Stomach (tissue), 9 donors: Measurements from ENCODE around the gene ACO2. TPM values are rescaled to one million over a fixed set of nuclear protein-coding genes. Genes with fewer than 3 reads are reported as not detected.

Experiments used
- DNase-seq, 2 donors: peaks; one replicate each; pipeline versions ENCODE4 v3.0.0 to v3.0.0-alpha.2; 2013 to 2019
- H3K27ac ChIP-seq, 5 donors: fragments of 200-600 bp in 4 of 5; sonication (generic) in 4 of 5; one replicate each; pipeline ENCODE4 v1.5.1; 2013 to 2019; ENCODE audit warnings: mild to moderate bottlenecking in 1 of 5, moderate library complexity in 1 of 5
- H3K27me3 ChIP-seq, 3 donors: fragments of 200-600 bp; sonication (generic); one replicate each; pipeline ENCODE4 v1.5.1; 2017 to 2019; ENCODE audit warnings: mixed run types in 1 of 3
- H3K36me3 ChIP-seq, 4 donors: fragments of 200-600 bp; sonication (generic); 1 replicate in 3 of 4; 2 replicates in 1 of 4; pipeline ENCODE4 v1.5.1; 2016 to 2019
- H3K4me1 ChIP-seq, 4 donors: fragments of 200-600 bp; sonication (generic); one replicate each; pipeline ENCODE4 v1.5.1; 2016 to 2019
- H3K4me3 ChIP-seq, 4 donors: fragments of 200-600 bp; sonication (generic) in 3 of 4; one replicate each; pipeline ENCODE4 v1.5.1; 2016 to 2019; ENCODE audit warnings: mild to moderate bottlenecking in 1 of 4
- H3K9me3 ChIP-seq, 4 donors: fragments of 200-600 bp; sonication (generic); one replicate each; pipeline ENCODE4 v1.5.1; 2016 to 2019
- CTCF ChIP-seq, 7 experiments: fragments of 450-650 bp in 4 of 7; fragments of 200-600 bp in 3 of 7; sonication (generic) in 3 of 7; IDR thresholded peaks; one replicate each; pipeline ENCODE4 v1.5.1; 2016 to 2019; ENCODE audit warnings: antibody characterized with exemption in 7 of 7, control low read depth in 2 of 7, mild to moderate bottlenecking in 1 of 7
- EP300 ChIP-seq: sonication (generic); formaldehyde crosslinking; IDR thresholded peaks from one replicate; pipeline ENCODE4 v1.6.1; 2017; ENCODE audit warnings: antibody characterized with exemption
- POLR2A ChIP-seq, 4 donors: fragments of 450-650 bp; IDR thresholded peaks; one replicate each; pipeline ENCODE4 v1.6.1; 2016; ENCODE audit warnings: antibody characterized with exemption in 4 of 4, control low read depth in 2 of 4, mild to moderate bottlenecking in 1 of 4, moderate library complexity in 1 of 4
- POLR2AphosphoS5 ChIP-seq, 3 donors: sonication (generic); formaldehyde crosslinking; IDR thresholded peaks; one replicate each; pipeline ENCODE4 v1.6.1; 2016; ENCODE audit warnings: antibody characterized with exemption in 3 of 3
- WGBS, 5 donors: extraction: QIAGEN DNeasy Blood & Tissue Kit in 3 of 5; methylation state at CpG; one replicate each; pipeline versions ENCODE4 v1.1.5 to v1.1.7; 2013 to 2018; 5-methylcytosine and 5-hydroxymethylcytosine counted together
- intact Hi-C: fragments of 100-400 bp; cut with DNase I; formaldehyde crosslinking; loops from one replicate; pipeline ENCODE4 v1.15.1; 2023; ENCODE audit warnings: low total_unique reads
- polyA plus RNA-seq, 3 donors: library from polyadenylated mRNA; stranded (reverse); fragments of 200-250 nt; gene quantifications; one replicate each; pipeline ENCODE4 v1.2.3, GENCODE V29; 2013
- total RNA-seq, 5 donors: library from RNA; depleted of rRNA; stranded (reverse); fragments of >200 nt; gene quantifications; one replicate each; pipeline versions ENCODE4 v1.1.0 to v1.2.3, GENCODE V29; 2014 to 2016
- donor health status: healthy with polysubstance abuse.
- donor health status: Bipolar disorder and iron deficiency.
- donor health status: healthy.

Gene ACO2
- total and polyA plus RNA-seq, 8 donors, result 46.6 to 238 (median 90.1) TPM

- Histone ChIP-seq H3K27me3 (no peaks in the 10 kb centered on the region), H3K4me3 (no peak overlapping the region), H3K4me1 (peaks cover 11 to 58% (median 25%) of the 10 kb centered on the region in 4 donors), H3K9me3 (no peaks in the 10 kb centered on the region), H3K27ac (peak overlapping the region in 4 of 5 donors; percentile 6 to 62 (median 33)), H3K36me3 (peaks cover 7 to 68% (median 50%) of the 10 kb centered on the region in 4 donors)
- 76 to 93% (median 78%) methylated on average over 8 of the region's 8 CpGs for WGBS, 5 donors
- intact Hi-C loops, result no loop called here
- DNase-seq, result no peak
- TF ChIP-seq POLR2AphosphoS5 (IDR thresholded peaks at IDR 0.05) (peak in 1 of 3 donors; percentile 35), EP300 (no peak)
Observed at GRCh38 chr22:41538583-41538982, 69.7 kb downstream of the ACO2 start.

- Histone ChIP-seq H3K27ac (peak overlapping the region in 3 of 5 donors; percentile 29 to 62 (median 41)), H3K27me3 (no peaks in the 10 kb centered on the region), H3K4me1 (peaks cover 11 to 57% (median 30%) of the 10 kb centered on the region in 4 donors), H3K4me3 (no peak overlapping the region), H3K36me3 (peaks cover 7 to 63% (median 45%) of the 10 kb centered on the region in 4 donors), H3K9me3 (no peaks in the 10 kb centered on the region)
- DNase-seq, result no peak
- intact Hi-C loops, result loop anchor here (10.0 kb wide), 1 partner anchor 55 kb away; no protein-coding TSS in a partner anchor
- TF ChIP-seq CTCF (IDR thresholded peaks at IDR 0.05), result no peak
- no peak for TF ChIP-seq POLR2A (IDR thresholded peaks at IDR 0.05)
- TF ChIP-seq POLR2AphosphoS5 (IDR thresholded peaks at IDR 0.05), result no peak
- no peak for TF ChIP-seq EP300
- WGBS, 5 donors, result 62 to 73% (median 67%) methylated on average over 13 of the region's 13 CpGs
Observed at GRCh38 chr22:41539146-41540005, 70.5 kb downstream of the ACO2 start.

GRCh38 chr22:41540006-41540315 lies 71.0 kb downstream of the ACO2 start:
- intact Hi-C loops, result loop anchor here (10.0 kb wide), 1 partner anchor 55 kb away; no protein-coding TSS in a partner anchor
- Histone ChIP-seq H3K4me3 (no peak overlapping the region), H3K36me3 (peaks cover 7 to 57% (median 39%) of the 10 kb centered on the region in 4 donors), H3K4me1 (peaks cover 11 to 61% (median 35%) of the 10 kb centered on the region in 4 donors), H3K27ac (peak overlapping the region in 3 of 5 donors; percentile 29 to 62 (median 41)), H3K9me3 (no peaks in the 10 kb centered on the region), H3K27me3 (no peaks in the 10 kb centered on the region)
- WGBS, 5 donors, result 86 to 90% (median 88%) methylated on average over 3 of the region's 3 CpGs
- no peak for DNase-seq
- TF ChIP-seq EP300, result no peak
- TF ChIP-seq CTCF (IDR thresholded peaks at IDR 0.05), result no peak
- TF ChIP-seq POLR2A (IDR thresholded peaks at IDR 0.05), result no peak
- no peak for TF ChIP-seq POLR2AphosphoS5 (IDR thresholded peaks at IDR 0.05)

- H3K27ac ChIP-seq, result peak overlapping the region in 3 of 5 donors; percentile 29 to 62 (median 41)
- intact Hi-C loops, result loop anchor here (10.0 kb wide), 1 partner anchor 54 kb away; no protein-coding TSS in a partner anchor
Observed at GRCh38 chr22:41540365-41540764, 71.4 kb downstream of the ACO2 start.

More at GRCh38 chr22:41540365-41540764, 71.4 kb downstream of the ACO2 start:
- no peaks in the 10 kb centered on the region for H3K27me3 ChIP-seq
- no peaks in the 10 kb centered on the region for H3K9me3 ChIP-seq
- WGBS, 5 donors, result 91 to 95% (median 93%) methylated on average over 7 of the region's 7 CpGs
- peaks cover 11 to 65% (median 39%) of the 10 kb centered on the region in 4 donors for H3K4me1 ChIP-seq
- no peak for DNase-seq
- H3K36me3 ChIP-seq, result peaks cover 7 to 53% (median 35%) of the 10 kb centered on the region in 4 donors
- H3K4me3 ChIP-seq, result no peak overlapping the region
- TF ChIP-seq POLR2AphosphoS5 (IDR thresholded peaks at IDR 0.05) (no peak), CTCF (IDR thresholded peaks at IDR 0.05) (no peak), EP300 (no peak), POLR2A (IDR thresholded peaks at IDR 0.05) (no peak)
